Vagina (tissue), 2 donors: ENCODE measurements around the gene GPATCH4.

Experiments
- POLR2A ChIP-seq, 2 donors: fragments of 450-650 bp; IDR thresholded peaks; one replicate each; pipeline ENCODE4 v1.6.1; 2017; ENCODE audit warnings: antibody characterized with exemption in 2 of 2, mild to moderate bottlenecking in 2 of 2, moderate library complexity in 2 of 2
- POLR2AphosphoS5 ChIP-seq, 2 donors: sonication (generic); formaldehyde crosslinking; IDR thresholded peaks; one replicate each; pipeline ENCODE4 v1.9.0; 2017; ENCODE audit warnings: antibody characterized with exemption in 2 of 2, mild to moderate bottlenecking in 2 of 2, low read depth in 1 of 2; ENCODE audit not compliant: insufficient read depth in 1 of 2
- TF ChIP-seq, protein P1 (sequence below), 3 experiments: fragments of 450-650 bp in 2 of 3; fragments of 200-600 bp in 1 of 3; sonication (generic) in 1 of 3; IDR thresholded peaks; one replicate each; pipeline ENCODE4 v1.5.1; 2017 to 2019; ENCODE audit warnings: antibody characterized with exemption in 3 of 3, mild to moderate bottlenecking in 2 of 3, moderate library complexity in 2 of 3

GRCh38 chr1:156581661-156582387 is 19.5 kb downstream of the GPATCH4 start:
- TF ChIP-seq, protein P1, sequence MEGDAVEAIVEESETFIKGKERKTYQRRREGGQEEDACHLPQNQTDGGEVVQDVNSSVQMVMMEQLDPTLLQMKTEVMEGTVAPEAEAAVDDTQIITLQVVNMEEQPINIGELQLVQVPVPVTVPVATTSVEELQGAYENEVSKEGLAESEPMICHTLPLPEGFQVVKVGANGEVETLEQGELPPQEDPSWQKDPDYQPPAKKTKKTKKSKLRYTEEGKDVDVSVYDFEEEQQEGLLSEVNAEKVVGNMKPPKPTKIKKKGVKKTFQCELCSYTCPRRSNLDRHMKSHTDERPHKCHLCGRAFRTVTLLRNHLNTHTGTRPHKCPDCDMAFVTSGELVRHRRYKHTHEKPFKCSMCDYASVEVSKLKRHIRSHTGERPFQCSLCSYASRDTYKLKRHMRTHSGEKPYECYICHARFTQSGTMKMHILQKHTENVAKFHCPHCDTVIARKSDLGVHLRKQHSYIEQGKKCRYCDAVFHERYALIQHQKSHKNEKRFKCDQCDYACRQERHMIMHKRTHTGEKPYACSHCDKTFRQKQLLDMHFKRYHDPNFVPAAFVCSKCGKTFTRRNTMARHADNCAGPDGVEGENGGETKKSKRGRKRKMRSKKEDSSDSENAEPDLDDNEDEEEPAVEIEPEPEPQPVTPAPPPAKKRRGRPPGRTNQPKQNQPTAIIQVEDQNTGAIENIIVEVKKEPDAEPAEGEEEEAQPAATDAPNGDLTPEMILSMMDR (IDR thresholded peaks at IDR 0.05) = no peak
- no peak for TF ChIP-seq POLR2A (IDR thresholded peaks at IDR 0.05)
- no peak for TF ChIP-seq POLR2AphosphoS5 (IDR thresholded peaks at IDR 0.05; ENCODE audit: insufficient read depth in 1 of 2, low read depth in 1 of 2)
